Measurements from ENCODE around the gene DIPK1A.

Gene DIPK1A

DNA sequence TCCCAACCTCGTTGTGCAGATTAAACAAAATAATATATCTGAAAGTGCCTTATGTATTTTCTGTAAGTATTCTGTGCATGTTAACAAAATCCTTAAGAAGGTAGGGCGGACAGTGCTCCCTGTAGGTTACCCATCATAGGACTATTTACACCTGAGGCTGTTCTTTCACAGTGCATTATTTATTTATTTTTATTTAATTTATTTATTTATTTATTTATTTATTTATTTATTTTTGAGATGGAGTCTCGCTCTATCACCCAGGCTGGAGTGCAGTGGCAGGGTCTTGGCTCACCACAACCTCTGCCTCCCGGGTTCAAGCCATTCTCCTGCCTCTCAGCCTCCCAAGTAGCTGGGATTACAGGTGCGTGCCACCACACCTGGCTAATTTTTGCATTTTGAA, 12.8 kb upstream of the DIPK1A start (continued):
- peak; percentile 64 for TF ChIP-seq ZNF510 (tag by site-specific recombination; IDR thresholded peaks at IDR 0.05; ENCODE audit: insufficient replicate concordance)
- peak; percentile 42; the same call in 1 of the 2 replicates for TF ChIP-seq ZNF433 (tag by site-specific recombination; IDR thresholded peaks at IDR 0.05; ENCODE audit: low read depth)
- TF ChIP-seq ZNF654 (tag by site-specific recombination; IDR thresholded peaks at IDR 0.05; ENCODE audit: low read depth): peak; percentile 28
- 0 out of 2 replicates have a peak, but pooled peaks have one; percentile 11 for TF ChIP-seq ZNF560 (tag by site-specific recombination; IDR thresholded peaks at IDR 0.05; ENCODE audit: borderline replicate concordance)
- peak; percentile 72 for TF ChIP-seq ZNF555 (tag by site-specific recombination; conservative IDR thresholded peaks at IDR 0.05)
- peak; percentile 69 for TF ChIP-seq ZNF623 (tag by site-specific recombination; IDR thresholded peaks at IDR 0.05)
- TF ChIP-seq, protein P1, sequence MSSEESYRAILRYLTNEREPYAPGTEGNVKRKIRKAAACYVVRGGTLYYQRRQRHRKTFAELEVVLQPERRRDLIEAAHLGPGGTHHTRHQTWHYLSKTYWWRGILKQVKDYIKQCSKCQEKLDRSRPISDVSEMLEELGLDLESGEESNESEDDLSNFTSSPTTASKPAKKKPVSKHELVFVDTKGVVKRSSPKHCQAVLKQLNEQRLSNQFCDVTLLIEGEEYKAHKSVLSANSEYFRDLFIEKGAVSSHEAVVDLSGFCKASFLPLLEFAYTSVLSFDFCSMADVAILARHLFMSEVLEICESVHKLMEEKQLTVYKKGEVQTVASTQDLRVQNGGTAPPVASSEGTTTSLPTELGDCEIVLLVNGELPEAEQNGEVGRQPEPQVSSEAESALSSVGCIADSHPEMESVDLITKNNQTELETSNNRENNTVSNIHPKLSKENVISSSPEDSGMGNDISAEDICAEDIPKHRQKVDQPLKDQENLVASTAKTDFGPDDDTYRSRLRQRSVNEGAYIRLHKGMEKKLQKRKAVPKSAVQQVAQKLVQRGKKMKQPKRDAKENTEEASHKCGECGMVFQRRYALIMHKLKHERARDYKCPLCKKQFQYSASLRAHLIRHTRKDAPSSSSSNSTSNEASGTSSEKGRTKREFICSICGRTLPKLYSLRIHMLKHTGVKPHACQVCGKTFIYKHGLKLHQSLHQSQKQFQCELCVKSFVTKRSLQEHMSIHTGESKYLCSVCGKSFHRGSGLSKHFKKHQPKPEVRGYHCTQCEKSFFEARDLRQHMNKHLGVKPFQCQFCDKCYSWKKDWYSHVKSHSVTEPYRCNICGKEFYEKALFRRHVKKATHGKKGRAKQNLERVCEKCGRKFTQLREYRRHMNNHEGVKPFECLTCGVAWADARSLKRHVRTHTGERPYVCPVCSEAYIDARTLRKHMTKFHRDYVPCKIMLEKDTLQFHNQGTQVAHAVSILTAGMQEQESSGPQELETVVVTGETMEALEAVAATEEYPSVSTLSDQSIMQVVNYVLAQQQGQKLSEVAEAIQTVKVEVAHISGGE (tag by site-specific recombination; conservative IDR thresholded peaks at IDR 0.05; ENCODE audit: low read depth): peak; percentile 64
- TF ChIP-seq ZNF501 (tag by site-specific recombination; IDR thresholded peaks at IDR 0.05): 0 out of 2 replicates have a peak, but pooled peaks have one; percentile 50

DNA sequence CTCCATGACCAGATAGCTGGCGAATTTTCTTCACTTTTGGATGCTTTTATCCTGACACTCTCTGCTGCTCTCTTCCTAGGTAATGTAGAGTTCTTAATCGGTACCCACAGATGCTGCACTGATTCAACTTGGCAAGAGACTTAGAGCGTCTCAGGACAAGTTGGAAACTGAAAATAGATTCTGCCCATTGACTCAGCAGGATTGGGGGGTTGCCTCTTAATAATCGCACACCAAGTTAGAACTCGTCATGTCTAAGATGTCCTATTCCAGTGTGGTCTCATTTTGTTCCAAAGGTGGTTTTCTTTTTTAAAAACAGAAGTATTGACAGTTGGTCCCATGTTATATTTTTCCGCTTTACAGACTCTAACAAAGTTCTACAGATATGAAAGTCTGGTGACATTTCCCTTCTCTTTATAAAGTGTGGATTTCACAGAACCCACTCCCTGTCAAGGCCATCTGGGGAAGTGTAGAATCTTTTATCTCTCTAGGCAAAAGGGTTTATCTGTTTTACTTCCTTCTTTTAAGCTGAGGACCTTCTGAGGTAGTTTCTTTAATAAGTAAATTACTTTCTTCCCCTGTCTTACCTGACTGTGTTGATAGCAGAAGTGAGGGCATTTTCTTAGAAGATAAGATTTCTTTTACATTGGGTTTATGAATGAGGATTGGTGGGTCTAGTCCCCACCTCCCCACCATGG, 12.1 kb upstream of the DIPK1A start:
- TF ChIP-seq ZEB2 (tag by site-specific recombination; IDR thresholded peaks at IDR 0.05) (no peak), ZNF785 (tag by site-specific recombination; IDR thresholded peaks at IDR 0.05) (no peak), BCL11B (tag by site-specific recombination; IDR thresholded peaks at IDR 0.05; ENCODE audit: low read depth) (no peak), ZNF610 (tag by site-specific recombination; IDR thresholded peaks at IDR 0.05; ENCODE audit: borderline replicate concordance) (no peak), GLIS2 (tag by site-specific recombination; IDR thresholded peaks at IDR 0.05) (no peak), ZNF514 (tag by site-specific recombination; IDR thresholded peaks at IDR 0.05) (no peak), EGR2 (tag by site-specific recombination; IDR thresholded peaks at IDR 0.05; ENCODE audit: low read depth) (no peak)
- no peak overlapping the region for H3K27ac ChIP-seq (ENCODE audit: extremely low read depth, low read depth, low read length)
- H3K36me3 ChIP-seq (ENCODE audit: control insufficient read depth in 2 of 2, insufficient read depth in 1 of 2, low read length in 2 of 2): no peaks in the 10 kb centered on the region
- H3K4me3 ChIP-seq (ENCODE audit: low read depth, low read length): no peak overlapping the region
- CTCF ChIA-PET: interaction anchor here (0.6 to 3.3 kb wide), 3 partner anchors 21 to 28 kb away, joined by 3 to 19 read pairs (median 7); no protein-coding TSS in a partner anchor
- H3K4me1 ChIP-seq (ENCODE audit: control insufficient read depth, insufficient read depth, low read length): no peaks in the 10 kb centered on the region
- POLR2A ChIA-PET: no interaction called here
- H3K9me3 ChIP-seq (ENCODE audit: control insufficient read depth, insufficient read depth, low read depth, low read length): no peaks in the 10 kb centered on the region

DNA sequence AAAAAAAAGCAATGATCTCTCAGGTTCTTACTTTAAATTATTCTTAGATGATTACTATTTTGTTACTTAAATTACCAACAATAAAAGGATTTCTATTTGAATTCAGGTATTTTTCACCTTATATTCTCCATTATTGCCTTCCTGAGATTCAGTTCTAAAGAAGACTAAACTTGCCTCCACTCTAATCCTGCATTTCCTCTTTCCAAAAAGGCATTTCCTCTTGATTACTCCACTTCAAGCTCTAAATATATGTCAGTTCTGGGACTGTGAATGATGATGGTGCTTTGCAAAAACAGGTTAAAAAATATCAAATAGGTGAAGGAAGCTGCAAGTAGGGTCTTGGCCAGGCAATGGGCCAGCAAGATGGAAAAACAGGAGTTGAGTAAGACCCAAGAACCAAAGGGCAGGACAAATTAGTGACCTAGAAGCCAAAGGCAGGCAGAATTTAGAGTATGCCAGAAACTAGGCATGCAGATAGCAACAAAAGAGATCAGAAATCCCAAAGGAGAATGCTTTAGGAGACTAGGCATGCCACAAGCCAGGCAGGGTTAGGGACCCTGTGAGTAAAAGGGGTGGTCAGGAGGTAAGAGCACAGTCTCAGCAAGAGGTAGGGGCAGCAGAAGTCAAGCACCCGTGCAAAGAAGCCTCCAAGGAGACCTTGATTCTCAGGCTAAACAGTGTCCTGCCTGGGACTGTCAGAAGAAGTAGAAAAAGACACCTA, 11.3 kb upstream of the DIPK1A start:
- H3K4me1 ChIP-seq (ENCODE audit: control insufficient read depth, insufficient read depth, low read length): peaks cover 3% of the 10 kb centered on the region
- no peak overlapping the region for H3K27ac ChIP-seq (ENCODE audit: extremely low read depth, low read depth, low read length)
- no peak overlapping the region for H3K4me3 ChIP-seq (ENCODE audit: low read depth, low read length)
- CTCF ChIA-PET: interaction anchor here (0.6 to 4.5 kb wide), 4 partner anchors 9 to 28 kb away, joined by 3 to 34 read pairs (median 5); no protein-coding TSS in a partner anchor
- H3K36me3 ChIP-seq (ENCODE audit: control insufficient read depth in 2 of 2, insufficient read depth in 1 of 2, low read length in 2 of 2): no peaks in the 10 kb centered on the region
- no peaks in the 10 kb centered on the region for H3K9me3 ChIP-seq (ENCODE audit: control insufficient read depth, insufficient read depth, low read depth, low read length)
- POLR2A ChIA-PET: no interaction called here
- TF ChIP-seq, protein P2, sequence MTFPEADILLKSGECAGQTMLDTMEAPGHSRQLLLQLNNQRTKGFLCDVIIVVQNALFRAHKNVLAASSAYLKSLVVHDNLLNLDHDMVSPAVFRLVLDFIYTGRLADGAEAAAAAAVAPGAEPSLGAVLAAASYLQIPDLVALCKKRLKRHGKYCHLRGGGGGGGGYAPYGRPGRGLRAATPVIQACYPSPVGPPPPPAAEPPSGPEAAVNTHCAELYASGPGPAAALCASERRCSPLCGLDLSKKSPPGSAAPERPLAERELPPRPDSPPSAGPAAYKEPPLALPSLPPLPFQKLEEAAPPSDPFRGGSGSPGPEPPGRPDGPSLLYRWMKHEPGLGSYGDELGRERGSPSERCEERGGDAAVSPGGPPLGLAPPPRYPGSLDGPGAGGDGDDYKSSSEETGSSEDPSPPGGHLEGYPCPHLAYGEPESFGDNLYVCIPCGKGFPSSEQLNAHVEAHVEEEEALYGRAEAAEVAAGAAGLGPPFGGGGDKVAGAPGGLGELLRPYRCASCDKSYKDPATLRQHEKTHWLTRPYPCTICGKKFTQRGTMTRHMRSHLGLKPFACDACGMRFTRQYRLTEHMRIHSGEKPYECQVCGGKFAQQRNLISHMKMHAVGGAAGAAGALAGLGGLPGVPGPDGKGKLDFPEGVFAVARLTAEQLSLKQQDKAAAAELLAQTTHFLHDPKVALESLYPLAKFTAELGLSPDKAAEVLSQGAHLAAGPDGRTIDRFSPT (tag by site-specific recombination; IDR thresholded peaks at IDR 0.05): no peak
- TF ChIP-seq ZNF354C (tag by site-specific recombination; IDR thresholded peaks at IDR 0.05; ENCODE audit: borderline replicate concordance, low read depth) (no peak), GLI4 (tag by site-specific recombination; IDR thresholded peaks at IDR 0.05) (no peak), ZNF239 (tag by site-specific recombination; IDR thresholded peaks at IDR 0.05) (no peak), ZNF184 (tag by site-specific recombination; IDR thresholded peaks at IDR 0.05) (no peak), ZNF701 (tag by site-specific recombination; IDR thresholded peaks at IDR 0.05) (no peak)
- TF ChIP-seq, protein P3, sequence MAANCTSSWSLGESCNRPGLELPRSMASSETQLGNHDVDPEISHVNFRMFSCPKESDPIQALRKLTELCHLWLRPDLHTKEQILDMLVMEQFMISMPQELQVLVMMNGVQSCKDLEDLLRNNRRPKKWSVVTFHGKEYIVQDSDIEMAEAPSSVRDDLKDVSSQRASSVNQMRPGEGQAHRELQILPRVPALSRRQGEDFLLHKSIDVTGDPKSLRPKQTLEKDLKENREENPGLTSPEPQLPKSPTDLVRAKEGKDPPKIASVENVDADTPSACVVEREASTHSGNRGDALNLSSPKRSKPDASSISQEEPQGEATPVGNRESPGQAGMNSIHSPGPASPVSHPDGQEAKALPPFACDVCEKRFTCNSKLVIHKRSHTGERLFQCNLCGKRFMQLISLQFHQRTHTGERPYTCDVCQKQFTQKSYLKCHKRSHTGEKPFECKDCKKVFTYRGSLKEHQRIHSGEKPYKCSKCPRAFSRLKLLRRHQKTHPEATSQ (tag by site-specific recombination; IDR thresholded peaks at IDR 0.05): no peak

Measured in HEK293 (cell line).